IMR-90 (cell line): Measurements from ENCODE around the gene SLC37A1. TPM values are rescaled to one million over a fixed set of nuclear protein-coding genes. Genes with fewer than 3 reads are reported as not detected.

Source experiments
- ATAC-seq: fragments of 200-7000 bp; cut with Tn5 transposase; 2 replicates; pipeline ENCODE4 v1.9.1; 2020; ENCODE audit warnings: low read depth, mild to moderate bottlenecking, moderate library complexity
- BruUV-seq: library from RNA; stranded (reverse); fragments of 400-500 nt; replicated peaks from 2 replicates; lab custom pipeline; 2021; lab: Mats Ljungman, UMichigan
- CTCF ChIA-PET: fragments of 300-600 bp; formaldehyde crosslinking; extraction: SDS; loops from one replicate; lab custom pipeline; 2021; ENCODE audit warnings: antibody characterized with exemption; lab: Yijun Ruan, JAX
- POLR2A ChIA-PET: fragments of 300-600 bp; sonication (Branson Sonifier 250); formaldehyde crosslinking; loops from one replicate; lab custom pipeline; 2022; ENCODE audit warnings: antibody characterized with exemption; ENCODE audit not compliant: unreplicated experiment; lab: Charles Lee
- DNase-seq: peaks from one replicate; pipeline ENCODE4 v3.0.0; 2013
- H2AFZ ChIP-seq: replicated peaks from 2 replicates; pipeline ENCODE3; 2013; ENCODE audit warnings: low read length, mild to moderate bottlenecking; ENCODE audit not compliant: poor library complexity
- H2AK5ac ChIP-seq: 2 replicates; pipeline ENCODE4 v1.6.1; 2013; ENCODE audit warnings: low read depth, low read length, inconsistent platforms
- H2AK9ac ChIP-seq: replicated peaks from 2 replicates; pipeline ENCODE3; 2013; ENCODE audit warnings: mild to moderate bottlenecking, low read depth, low read length, moderate library complexity; ENCODE audit not compliant: poor library complexity
- H2BK120ac ChIP-seq: 2 replicates; pipeline ENCODE4 v1.6.1; 2013; ENCODE audit warnings: low read depth, low read length, inconsistent platforms
- H2BK15ac ChIP-seq: 3 replicates; pipeline ENCODE4 v1.6.1; 2013; ENCODE audit warnings: low read depth, low read length, inconsistent platforms
- H2BK20ac ChIP-seq: 2 replicates; pipeline ENCODE4 v1.6.1; 2013; ENCODE audit warnings: low read depth, mild to moderate bottlenecking, inconsistent platforms, low read length, moderate library complexity
- H2BK5ac ChIP-seq: 2 replicates; pipeline ENCODE4 v1.6.1; 2013; ENCODE audit warnings: mild to moderate bottlenecking, low read depth, low read length, inconsistent platforms; ENCODE audit not compliant: poor library complexity, severe bottlenecking
- H3K14ac ChIP-seq: replicated peaks from 2 replicates; pipeline ENCODE4 v1.6.1; 2013; ENCODE audit warnings: low read depth, low read length, inconsistent platforms
- H3K18ac ChIP-seq: 2 replicates; pipeline ENCODE4 v1.6.1; 2013; ENCODE audit warnings: low read depth, low read length, control low read depth
- H3K23ac ChIP-seq: 2 replicates; pipeline ENCODE4 v1.6.1; 2013; ENCODE audit warnings: low read depth, low read length, inconsistent platforms
- H3K27ac ChIP-seq: 2 replicates; pipeline ENCODE4 v1.5.1; 2013; ENCODE audit warnings: mild to moderate bottlenecking, control low read depth, low read length; ENCODE audit not compliant: insufficient read depth
- H3K27me3 ChIP-seq: 2 replicates; pipeline ENCODE4 v1.6.1; 2013; ENCODE audit warnings: low read length; ENCODE audit not compliant: control insufficient read depth, insufficient read depth
- H3K36me3 ChIP-seq: 2 replicates; pipeline ENCODE4 v1.6.1; 2013; ENCODE audit warnings: low read length, mixed read lengths; ENCODE audit not compliant: control insufficient read depth, insufficient read depth
- H3K4ac ChIP-seq: 2 replicates; pipeline ENCODE4 v1.6.1; 2013; ENCODE audit warnings: low read depth, low read length, inconsistent platforms
- H3K4me1 ChIP-seq: 2 replicates; pipeline ENCODE4 v1.6.1; 2013; ENCODE audit warnings: low read length, mixed read lengths; ENCODE audit not compliant: control insufficient read depth, insufficient read depth
- H3K4me2 ChIP-seq: 2 replicates; pipeline ENCODE4 v1.6.1; 2013; ENCODE audit warnings: low read depth, mild to moderate bottlenecking, control low read depth, low read length, moderate library complexity
- H3K4me3 ChIP-seq: 2 replicates; pipeline ENCODE4 v1.5.1; 2013; ENCODE audit warnings: low read depth, mild to moderate bottlenecking, control low read depth, low read length, moderate library complexity; ENCODE audit not compliant: insufficient read depth
- H3K56ac ChIP-seq: 2 replicates; pipeline ENCODE4 v1.6.1; 2013; ENCODE audit warnings: low read length, inconsistent platforms; ENCODE audit not compliant: insufficient read depth; ENCODE audit errors: extremely low read depth
- H3K79me1 ChIP-seq, 2 experiments: 2 replicates each; pipeline ENCODE4 v1.6.1; 2013; ENCODE audit warnings: low read length in 2 of 2, inconsistent platforms in 1 of 2, low read depth in 1 of 2
- H3K9ac ChIP-seq: 2 replicates; pipeline ENCODE4 v1.6.1; 2013; ENCODE audit warnings: low read depth, low read length, control low read depth
- H3K9me1 ChIP-seq: 2 replicates; pipeline ENCODE4 v1.6.1; 2013; ENCODE audit warnings: low read length, inconsistent platforms; ENCODE audit not compliant: insufficient read depth
- H3K9me3 ChIP-seq: 2 replicates; pipeline ENCODE4 v1.6.1; 2013; ENCODE audit warnings: low read length; ENCODE audit not compliant: control insufficient read depth, insufficient read depth
- H4K20me1 ChIP-seq: 2 replicates; pipeline ENCODE4 v1.6.1; 2013; ENCODE audit warnings: low read length, inconsistent platforms; ENCODE audit not compliant: insufficient read depth
- H4K5ac ChIP-seq: 2 replicates; pipeline ENCODE4 v1.6.1; 2013; ENCODE audit warnings: mild to moderate bottlenecking, low read depth, low read length, control low read depth
- H4K8ac ChIP-seq, 2 experiments: 2 replicates each; pipeline ENCODE4 v1.6.1; 2013; ENCODE audit warnings: low read depth in 2 of 2, low read length in 2 of 2, control low read depth in 1 of 2, inconsistent platforms in 1 of 2
- H4K91ac ChIP-seq: 2 replicates; pipeline ENCODE4 v1.6.1; 2013; ENCODE audit warnings: low read depth, low read length, inconsistent platforms; ENCODE audit not compliant: insufficient read depth
- BHLHE40 ChIP-seq: fragments of 150-350 bp; IDR thresholded peaks from 2 replicates; pipeline ENCODE4 v1.6.1; 2016; ENCODE audit warnings: mild to moderate bottlenecking, low read depth, low read length
- CEBPB ChIP-seq: IDR thresholded peaks from 2 replicates; pipeline ENCODE4 v1.6.1; 2012; ENCODE audit warnings: low read depth, low read length, improper control_type of control experiment
- CHD1 ChIP-seq: IDR thresholded peaks from 2 replicates; pipeline ENCODE4 v1.6.1; 2012; ENCODE audit warnings: low read depth, low read length, improper control_type of control experiment
- CTCF ChIP-seq: conservative IDR thresholded peaks from 2 replicates; pipeline ENCODE4 v1.5.1; 2012; ENCODE audit warnings: mild to moderate bottlenecking, low read depth, low read length, improper control_type of control experiment
- ELK1 ChIP-seq: fragments of 150-350 bp; IDR thresholded peaks from 2 replicates; pipeline ENCODE4 v1.6.1; 2016; ENCODE audit warnings: low read depth, mild to moderate bottlenecking, low read length, moderate library complexity, borderline replicate concordance
- MXI1 ChIP-seq: IDR thresholded peaks from 2 replicates; pipeline ENCODE4 v1.6.1; 2012; ENCODE audit warnings: low read depth, mild to moderate bottlenecking, low read length, moderate library complexity, borderline replicate concordance
- RAD21 ChIP-seq: IDR thresholded peaks from 2 replicates; pipeline ENCODE4 v1.6.1; 2012; ENCODE audit warnings: low read length, improper control_type of control experiment
- RCOR1 ChIP-seq: IDR thresholded peaks from 2 replicates; pipeline ENCODE4 v1.6.1; 2012; ENCODE audit warnings: mild to moderate bottlenecking, low read length, improper control_type of control experiment; ENCODE audit not compliant: insufficient replicate concordance
- SMC3 ChIP-seq: fragments of 150-350 bp; IDR thresholded peaks from 2 replicates; pipeline ENCODE4 v1.6.1; 2016; ENCODE audit warnings: low read depth, mild to moderate bottlenecking, antibody characterized with exemption, low read length, moderate library complexity
- USF2 ChIP-seq: fragments of 150-350 bp; IDR thresholded peaks from 2 replicates; pipeline ENCODE4 v1.6.1; 2017; ENCODE audit warnings: mild to moderate bottlenecking, antibody characterized with exemption, low read length, low read depth
- WGBS, 2 experiments: methylation state at CpG; one replicate each; pipeline versions ENCODE4 v1.1.5 to v1.1.7; 2013; ENCODE audit warnings: missing lambda C conversion rate in 2 of 2; ENCODE audit not compliant: insufficient read length in 1 of 2; ENCODE audit errors: extremely low coverage in 2 of 2; 5-methylcytosine and 5-hydroxymethylcytosine counted together
- dilution Hi-C: fragments of 300-500 bp; cut with HindIII; formaldehyde crosslinking; loops from one replicate; pipeline ENCODE4 v1.14.3; 2018; ENCODE audit warnings: low sequenced_read_pairs; ENCODE audit not compliant: unreplicated experiment
- in situ Hi-C: fragments of 300-500 bp; cut with MboI; formaldehyde crosslinking; loops from 3 replicates; pipeline ENCODE4 v1.14.3; 2019; ENCODE audit warnings: low sequenced_read_pairs, inconsistent platforms, mixed read lengths
- intact Hi-C: fragments of 100-400 bp; cut with micrococcal nuclease; formaldehyde crosslinking; loops from 2 replicates; pipeline ENCODE4 v1.10.0; 2022
- polyA plus RNA-seq, 3 experiments: library from polyadenylated mRNA; depleted of rRNA; stranded (reverse); fragments of >200 nt; gene quantifications; 2 replicates each; pipeline ENCODE4 v1.2.3, GENCODE V29; 2012; ENCODE audit warnings: low replicate concordance in 1 of 3
- total RNA-seq: library from RNA; depleted of rRNA; stranded (reverse); fragments of >200 nt; gene quantifications from 2 replicates; pipeline ENCODE4 v1.2.3, GENCODE V29; 2012

SLC37A1 gene
- total and polyA plus RNA-seq, 2 of the 4 experiments (the other 2 are of a cell fraction): 0.36 to 0.48 TPM

- no peak overlapping the region for H3K56ac ChIP-seq
- no peaks in the 10 kb centered on the region for H3K4me1 ChIP-seq
- ChIA-PET POLR2A (no interaction called here), CTCF (no interaction called here)
- H3K9me3 ChIP-seq: no peaks in the 10 kb centered on the region
- dilution Hi-C loops (no loop called here), intact Hi-C loops (no loop called here), in situ Hi-C loops (no loop called here)
- H2BK20ac ChIP-seq: no peak overlapping the region
- H4K91ac ChIP-seq: no peak overlapping the region
- WGBS, 2 experiments: 100% methylated on average over 2 of the region's 8 CpGs; no CpG with 5 or more reads in 1 of the 2 experiments
- H3K9me1 ChIP-seq: no peaks in the 10 kb centered on the region
- no peak overlapping the region for H3K14ac ChIP-seq
- TF ChIP-seq SMC3 (no peak), CHD1 (no peak), MXI1 (no peak), ELK1 (no peak), RCOR1 (no peak), BHLHE40 (no peak), CEBPB (no peak), USF2 (no peak), CTCF (no peak), RAD21 (no peak)
- no peak overlapping the region for H3K4me3 ChIP-seq
- no peak overlapping the region for H2BK15ac ChIP-seq
- no peak overlapping the region for H2BK120ac ChIP-seq
- DNase-seq (no peak), ATAC-seq (no peak)
- no peak overlapping the region for H3K23ac ChIP-seq
- H4K5ac ChIP-seq: no peak overlapping the region
- no peak overlapping the region for H2AFZ ChIP-seq
- peaks cover 7% of the 10 kb centered on the region; the same call in 1 of the 2 replicates for H3K27me3 ChIP-seq
- no TSS peak for BruUV-seq
- no peak overlapping the region for H2AK9ac ChIP-seq
- no peak overlapping the region for H4K8ac ChIP-seq
- no peak overlapping the region for H3K4me2 ChIP-seq
- no peaks in the 10 kb centered on the region for H3K36me3 ChIP-seq
- H3K79me1 ChIP-seq: no peaks in the 10 kb centered on the region
- no peak overlapping the region for H2BK5ac ChIP-seq
- H3K27ac ChIP-seq: no peak overlapping the region
- no peaks in the 10 kb centered on the region for H4K20me1 ChIP-seq
- no peak overlapping the region for H2AK5ac ChIP-seq
- H3K9ac ChIP-seq: no peak overlapping the region
- no peak overlapping the region for H3K18ac ChIP-seq
- no peak overlapping the region for H3K4ac ChIP-seq
These were observed 30.9 kb downstream of the SLC37A1 start for GRCh38 chr21:42544544-42544943.
